ENCODE measurements around the gene RAB38. TPM values are rescaled to one million over a fixed set of nuclear protein-coding genes. Genes with fewer than 3 reads are reported as not detected.

The RAB38 gene
- total RNA-seq, 1 experiment from 2014 or later, result 13.3 TPM

DNA sequence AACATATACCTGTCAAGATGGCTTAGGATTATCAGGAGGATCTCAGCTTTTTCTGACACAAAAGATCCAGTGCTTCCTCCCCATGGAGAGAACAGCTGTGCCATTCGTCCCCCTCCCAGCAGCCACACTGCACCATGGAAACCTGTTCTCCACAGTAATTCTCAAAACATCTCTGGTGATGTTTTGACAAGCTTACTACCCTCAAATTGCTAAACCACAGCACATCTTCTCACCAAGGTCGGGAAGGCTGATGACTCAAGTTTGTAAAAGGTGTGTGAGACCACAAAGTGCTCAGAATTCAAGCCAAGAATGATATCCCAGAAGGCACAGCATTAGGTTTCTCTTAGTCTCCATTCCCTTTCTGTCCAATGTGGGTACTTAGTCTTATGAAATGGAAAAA lies 3.9 kb upstream of the RAB38 start (continued):
- TF ChIP-seq ESRRA (CRISPR knock-in tag; IDR thresholded peaks at IDR 0.05; ENCODE audit: borderline replicate concordance) (no peak), NR3C1 (CRISPR knock-in tag; conservative IDR thresholded peaks at IDR 0.05; ENCODE audit: low read depth) (no peak), IRF2 (CRISPR knock-in tag; IDR thresholded peaks at IDR 0.05; ENCODE audit: borderline replicate concordance, low read depth) (no peak), TEAD1 (CRISPR knock-in tag; IDR thresholded peaks at IDR 0.05) (no peak), TCF7 (CRISPR knock-in tag; IDR thresholded peaks at IDR 0.05; ENCODE audit: low read depth) (no peak), ETV6 (CRISPR knock-in tag; IDR thresholded peaks at IDR 0.05) (no peak), CTCF (IDR thresholded peaks at IDR 0.05) (no peak)
- TF ChIP-seq, protein P1, sequence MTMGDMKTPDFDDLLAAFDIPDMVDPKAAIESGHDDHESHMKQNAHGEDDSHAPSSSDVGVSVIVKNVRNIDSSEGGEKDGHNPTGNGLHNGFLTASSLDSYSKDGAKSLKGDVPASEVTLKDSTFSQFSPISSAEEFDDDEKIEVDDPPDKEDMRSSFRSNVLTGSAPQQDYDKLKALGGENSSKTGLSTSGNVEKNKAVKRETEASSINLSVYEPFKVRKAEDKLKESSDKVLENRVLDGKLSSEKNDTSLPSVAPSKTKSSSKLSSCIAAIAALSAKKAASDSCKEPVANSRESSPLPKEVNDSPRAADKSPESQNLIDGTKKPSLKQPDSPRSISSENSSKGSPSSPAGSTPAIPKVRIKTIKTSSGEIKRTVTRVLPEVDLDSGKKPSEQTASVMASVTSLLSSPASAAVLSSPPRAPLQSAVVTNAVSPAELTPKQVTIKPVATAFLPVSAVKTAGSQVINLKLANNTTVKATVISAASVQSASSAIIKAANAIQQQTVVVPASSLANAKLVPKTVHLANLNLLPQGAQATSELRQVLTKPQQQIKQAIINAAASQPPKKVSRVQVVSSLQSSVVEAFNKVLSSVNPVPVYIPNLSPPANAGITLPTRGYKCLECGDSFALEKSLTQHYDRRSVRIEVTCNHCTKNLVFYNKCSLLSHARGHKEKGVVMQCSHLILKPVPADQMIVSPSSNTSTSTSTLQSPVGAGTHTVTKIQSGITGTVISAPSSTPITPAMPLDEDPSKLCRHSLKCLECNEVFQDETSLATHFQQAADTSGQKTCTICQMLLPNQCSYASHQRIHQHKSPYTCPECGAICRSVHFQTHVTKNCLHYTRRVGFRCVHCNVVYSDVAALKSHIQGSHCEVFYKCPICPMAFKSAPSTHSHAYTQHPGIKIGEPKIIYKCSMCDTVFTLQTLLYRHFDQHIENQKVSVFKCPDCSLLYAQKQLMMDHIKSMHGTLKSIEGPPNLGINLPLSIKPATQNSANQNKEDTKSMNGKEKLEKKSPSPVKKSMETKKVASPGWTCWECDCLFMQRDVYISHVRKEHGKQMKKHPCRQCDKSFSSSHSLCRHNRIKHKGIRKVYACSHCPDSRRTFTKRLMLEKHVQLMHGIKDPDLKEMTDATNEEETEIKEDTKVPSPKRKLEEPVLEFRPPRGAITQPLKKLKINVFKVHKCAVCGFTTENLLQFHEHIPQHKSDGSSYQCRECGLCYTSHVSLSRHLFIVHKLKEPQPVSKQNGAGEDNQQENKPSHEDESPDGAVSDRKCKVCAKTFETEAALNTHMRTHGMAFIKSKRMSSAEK (CRISPR knock-in tag; IDR thresholded peaks at IDR 0.05; ENCODE audit: borderline replicate concordance), result no peak

DNA sequence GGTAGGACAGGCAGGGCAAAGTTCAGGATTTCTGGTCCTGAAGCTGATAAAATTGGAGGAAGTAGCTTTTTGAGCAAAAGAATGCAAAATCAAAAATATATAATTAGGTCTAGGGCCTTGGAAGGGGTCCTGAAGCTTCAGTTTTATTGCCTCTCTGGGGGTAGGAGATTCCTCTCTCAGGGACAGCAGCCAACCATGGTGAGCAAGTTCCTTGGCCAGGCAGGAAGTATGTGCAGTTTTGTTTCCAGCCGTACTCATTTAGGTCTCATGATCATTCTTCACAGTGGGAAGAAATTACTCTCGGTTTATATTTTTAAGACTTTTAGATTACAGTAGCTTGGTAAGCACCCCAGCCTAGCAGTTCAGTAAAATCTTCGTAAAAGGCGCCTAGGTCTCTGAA lies 2.9 kb upstream of the RAB38 start:
- no peak for DNase-seq (ENCODE audit: low spot score)
- Mint-ChIP-seq H3K4me3 (no peak overlapping the region), H3K27me3 (ENCODE audit: low read depth) (no peaks in the 10 kb centered on the region; the same call in 1 of the 2 replicates), H3K36me3 (no peaks in the 10 kb centered on the region), H3K4me1 (peaks cover 37% of the 10 kb centered on the region), H3K9me3 (no peaks in the 10 kb centered on the region), H3K27ac (no peak overlapping the region)
- TF ChIP-seq, protein P1 (CRISPR knock-in tag; IDR thresholded peaks at IDR 0.05; ENCODE audit: borderline replicate concordance), result no peak
- TF ChIP-seq E2F4 (CRISPR knock-in tag; IDR thresholded peaks at IDR 0.05; ENCODE audit: borderline replicate concordance, low read depth), result no peak
- ATAC-seq, result no peak
- ChIA-PET POLR2A (interaction anchor here (0.6 kb wide), 1 partner anchor 36 kb away, joined by 3 read pairs; no protein-coding TSS in a partner anchor), CTCF (interaction anchor here (0.9 kb wide), 1 partner anchor 162 kb away, joined by 3 read pairs; no protein-coding TSS in a partner anchor)

DNA sequence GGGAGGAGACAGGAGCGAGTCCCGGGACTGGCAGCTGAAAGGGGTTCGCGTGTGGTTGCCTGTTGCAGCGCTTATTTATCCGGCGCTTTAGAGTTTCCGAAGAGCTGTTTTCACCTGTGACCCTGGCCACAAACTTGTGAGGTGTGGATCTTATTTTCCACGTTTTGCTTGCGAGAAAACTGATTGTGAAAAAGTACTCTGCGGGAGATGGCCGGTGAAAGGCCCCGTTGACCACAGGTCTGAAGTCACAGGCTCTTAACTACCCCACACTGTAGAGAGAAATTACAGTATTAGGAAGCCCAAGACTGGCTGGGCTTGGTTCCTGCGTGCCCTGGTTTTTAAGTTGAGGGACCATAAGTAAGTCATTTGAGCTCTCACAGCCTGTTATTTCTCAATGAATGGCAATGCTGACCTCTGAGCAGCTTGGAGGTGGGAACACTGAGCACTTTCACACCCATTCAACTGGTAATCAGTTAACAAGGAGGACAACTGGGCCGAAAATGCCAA lies 379 bp upstream of the RAB38 start:
- POLR2A ChIA-PET, result interaction anchor here (0.7 to 2.4 kb wide), 3 partner anchors 109 to 162 kb away, joined by 3 to 8 read pairs (median 6); partner anchors contain the start of gene CTSC
- peaks cover 40% of the 10 kb centered on the region for H3K4me1 Mint-ChIP-seq
- H3K4me3 Mint-ChIP-seq, result peak overlapping the region; percentile 82
- no peak for DNase-seq (ENCODE audit: low spot score)
- no peaks in the 10 kb centered on the region for H3K9me3 Mint-ChIP-seq
- H3K27ac Mint-ChIP-seq, result peak overlapping the region; percentile 54; the same call in 1 of the 2 replicates
- H3K36me3 Mint-ChIP-seq, result 0 out of 2 replicates have a peak, but pooled peaks cover 3% of the 10 kb centered on the region
- CTCF ChIA-PET, result interaction anchor here (0.6 to 2.6 kb wide), 7 partner anchors 72 to 563 kb away, joined by 3 to 5 read pairs (median 3); no protein-coding TSS in a partner anchor
- peak; percentile 37 for ATAC-seq
- H3K27me3 Mint-ChIP-seq (ENCODE audit: low read depth), result no peaks in the 10 kb centered on the region; the same call in 1 of the 2 replicates
- TF ChIP-seq TEAD1 (CRISPR knock-in tag; IDR thresholded peaks at IDR 0.05), result no peak
- TF ChIP-seq ZNF219 (CRISPR knock-in tag; IDR thresholded peaks at IDR 0.05; ENCODE audit: borderline replicate concordance), result no peak
- TF ChIP-seq FOXJ3 (CRISPR knock-in tag; IDR thresholded peaks at IDR 0.05; ENCODE audit: borderline replicate concordance), result 0 out of 2 replicates have a peak, but pooled peaks have one; percentile 2
- no peak for TF ChIP-seq IRF1 (CRISPR knock-in tag; IDR thresholded peaks at IDR 0.05)
- TF ChIP-seq GABPB1 (CRISPR knock-in tag; IDR thresholded peaks at IDR 0.05), result no peak
- no peak for TF ChIP-seq PREB (CRISPR knock-in tag; IDR thresholded peaks at IDR 0.05; ENCODE audit: borderline replicate concordance)

Measured in WTC11 (cell line).